IMR-90 (cell line): ENCODE results near the gene HYKK. TPM values are rescaled to one million over a fixed set of nuclear protein-coding genes. Genes with fewer than 3 reads are reported as not detected.
A peak's percentile ranks its signal among the peaks of the same experiment; 100 is the strongest.

Experiments used
- ATAC-seq: fragments of 200-7000 bp; cut with Tn5 transposase; 2 replicates; pipeline ENCODE4 v1.9.1; 2020; ENCODE audit warnings: low read depth, mild to moderate bottlenecking, moderate library complexity
- BruUV-seq: library from RNA; stranded (reverse); fragments of 400-500 nt; replicated peaks from 2 replicates; lab custom pipeline; 2021; lab: Mats Ljungman, UMichigan
- CTCF ChIA-PET: fragments of 300-600 bp; formaldehyde crosslinking; extraction: SDS; loops from one replicate; lab custom pipeline; 2021; ENCODE audit warnings: antibody characterized with exemption; lab: Yijun Ruan, JAX
- POLR2A ChIA-PET: fragments of 300-600 bp; sonication (Branson Sonifier 250); formaldehyde crosslinking; loops from one replicate; lab custom pipeline; 2022; ENCODE audit warnings: antibody characterized with exemption; ENCODE audit not compliant: unreplicated experiment; lab: Charles Lee
- DNase-seq: peaks from one replicate; pipeline ENCODE4 v3.0.0; 2013
- H2AFZ ChIP-seq: replicated peaks from 2 replicates; pipeline ENCODE3; 2013; ENCODE audit warnings: low read length, mild to moderate bottlenecking; ENCODE audit not compliant: poor library complexity
- H2AK5ac ChIP-seq: 2 replicates; pipeline ENCODE4 v1.6.1; 2013; ENCODE audit warnings: low read depth, low read length, inconsistent platforms
- H2AK9ac ChIP-seq: replicated peaks from 2 replicates; pipeline ENCODE3; 2013; ENCODE audit warnings: mild to moderate bottlenecking, low read depth, low read length, moderate library complexity; ENCODE audit not compliant: poor library complexity
- H2BK120ac ChIP-seq: 2 replicates; pipeline ENCODE4 v1.6.1; 2013; ENCODE audit warnings: low read depth, low read length, inconsistent platforms
- H2BK15ac ChIP-seq: 3 replicates; pipeline ENCODE4 v1.6.1; 2013; ENCODE audit warnings: low read depth, low read length, inconsistent platforms
- H2BK20ac ChIP-seq: 2 replicates; pipeline ENCODE4 v1.6.1; 2013; ENCODE audit warnings: low read depth, mild to moderate bottlenecking, inconsistent platforms, low read length, moderate library complexity
- H2BK5ac ChIP-seq: 2 replicates; pipeline ENCODE4 v1.6.1; 2013; ENCODE audit warnings: mild to moderate bottlenecking, low read depth, low read length, inconsistent platforms; ENCODE audit not compliant: poor library complexity, severe bottlenecking
- H3K14ac ChIP-seq: replicated peaks from 2 replicates; pipeline ENCODE4 v1.6.1; 2013; ENCODE audit warnings: low read depth, low read length, inconsistent platforms
- H3K18ac ChIP-seq: 2 replicates; pipeline ENCODE4 v1.6.1; 2013; ENCODE audit warnings: low read depth, low read length, control low read depth
- H3K23ac ChIP-seq: 2 replicates; pipeline ENCODE4 v1.6.1; 2013; ENCODE audit warnings: low read depth, low read length, inconsistent platforms
- H3K27ac ChIP-seq: 2 replicates; pipeline ENCODE4 v1.5.1; 2013; ENCODE audit warnings: mild to moderate bottlenecking, control low read depth, low read length; ENCODE audit not compliant: insufficient read depth
- H3K27me3 ChIP-seq: 2 replicates; pipeline ENCODE4 v1.6.1; 2013; ENCODE audit warnings: low read length; ENCODE audit not compliant: control insufficient read depth, insufficient read depth
- H3K36me3 ChIP-seq: 2 replicates; pipeline ENCODE4 v1.6.1; 2013; ENCODE audit warnings: low read length, mixed read lengths; ENCODE audit not compliant: control insufficient read depth, insufficient read depth
- H3K4ac ChIP-seq: 2 replicates; pipeline ENCODE4 v1.6.1; 2013; ENCODE audit warnings: low read depth, low read length, inconsistent platforms
- H3K4me1 ChIP-seq: 2 replicates; pipeline ENCODE4 v1.6.1; 2013; ENCODE audit warnings: low read length, mixed read lengths; ENCODE audit not compliant: control insufficient read depth, insufficient read depth
- H3K4me2 ChIP-seq: 2 replicates; pipeline ENCODE4 v1.6.1; 2013; ENCODE audit warnings: low read depth, mild to moderate bottlenecking, control low read depth, low read length, moderate library complexity
- H3K4me3 ChIP-seq: 2 replicates; pipeline ENCODE4 v1.5.1; 2013; ENCODE audit warnings: low read depth, mild to moderate bottlenecking, control low read depth, low read length, moderate library complexity; ENCODE audit not compliant: insufficient read depth
- H3K56ac ChIP-seq: 2 replicates; pipeline ENCODE4 v1.6.1; 2013; ENCODE audit warnings: low read length, inconsistent platforms; ENCODE audit not compliant: insufficient read depth; ENCODE audit errors: extremely low read depth
- H3K79me1 ChIP-seq, 2 experiments: 2 replicates each; pipeline ENCODE4 v1.6.1; 2013; ENCODE audit warnings: low read length in 2 of 2, inconsistent platforms in 1 of 2, low read depth in 1 of 2
- H3K9ac ChIP-seq: 2 replicates; pipeline ENCODE4 v1.6.1; 2013; ENCODE audit warnings: low read depth, low read length, control low read depth
- H3K9me1 ChIP-seq: 2 replicates; pipeline ENCODE4 v1.6.1; 2013; ENCODE audit warnings: low read length, inconsistent platforms; ENCODE audit not compliant: insufficient read depth
- H3K9me3 ChIP-seq: 2 replicates; pipeline ENCODE4 v1.6.1; 2013; ENCODE audit warnings: low read length; ENCODE audit not compliant: control insufficient read depth, insufficient read depth
- H4K20me1 ChIP-seq: 2 replicates; pipeline ENCODE4 v1.6.1; 2013; ENCODE audit warnings: low read length, inconsistent platforms; ENCODE audit not compliant: insufficient read depth
- H4K5ac ChIP-seq: 2 replicates; pipeline ENCODE4 v1.6.1; 2013; ENCODE audit warnings: mild to moderate bottlenecking, low read depth, low read length, control low read depth
- H4K8ac ChIP-seq, 2 experiments: 2 replicates each; pipeline ENCODE4 v1.6.1; 2013; ENCODE audit warnings: low read depth in 2 of 2, low read length in 2 of 2, control low read depth in 1 of 2, inconsistent platforms in 1 of 2
- H4K91ac ChIP-seq: 2 replicates; pipeline ENCODE4 v1.6.1; 2013; ENCODE audit warnings: low read depth, low read length, inconsistent platforms; ENCODE audit not compliant: insufficient read depth
- CEBPB ChIP-seq: IDR thresholded peaks from 2 replicates; pipeline ENCODE4 v1.6.1; 2012; ENCODE audit warnings: low read depth, low read length, improper control_type of control experiment
- CHD1 ChIP-seq: IDR thresholded peaks from 2 replicates; pipeline ENCODE4 v1.6.1; 2012; ENCODE audit warnings: low read depth, low read length, improper control_type of control experiment
- POLR2A ChIP-seq: IDR thresholded peaks from 2 replicates; pipeline ENCODE4 v1.6.1; 2012; ENCODE audit warnings: mild to moderate bottlenecking, low read depth, low read length
- WGBS, 2 experiments: methylation state at CpG; one replicate each; pipeline versions ENCODE4 v1.1.5 to v1.1.7; 2013; ENCODE audit warnings: missing lambda C conversion rate in 2 of 2; ENCODE audit not compliant: insufficient read length in 1 of 2; ENCODE audit errors: extremely low coverage in 2 of 2; 5-methylcytosine and 5-hydroxymethylcytosine counted together
- dilution Hi-C: fragments of 300-500 bp; cut with HindIII; formaldehyde crosslinking; loops from one replicate; pipeline ENCODE4 v1.14.3; 2018; ENCODE audit warnings: low sequenced_read_pairs; ENCODE audit not compliant: unreplicated experiment
- in situ Hi-C: fragments of 300-500 bp; cut with MboI; formaldehyde crosslinking; loops from 3 replicates; pipeline ENCODE4 v1.14.3; 2019; ENCODE audit warnings: low sequenced_read_pairs, inconsistent platforms, mixed read lengths
- intact Hi-C: fragments of 100-400 bp; cut with micrococcal nuclease; formaldehyde crosslinking; loops from 2 replicates; pipeline ENCODE4 v1.10.0; 2022
- polyA plus RNA-seq, 3 experiments: library from polyadenylated mRNA; depleted of rRNA; stranded (reverse); fragments of >200 nt; gene quantifications; 2 replicates each; pipeline ENCODE4 v1.2.3, GENCODE V29; 2012; ENCODE audit warnings: low replicate concordance in 1 of 3
- total RNA-seq: library from RNA; depleted of rRNA; stranded (reverse); fragments of >200 nt; gene quantifications from 2 replicates; pipeline ENCODE4 v1.2.3, GENCODE V29; 2012

Gene HYKK
- total and polyA plus RNA-seq, 2 of the 4 experiments (the other 2 are of a cell fraction), result 3.8 to 5.6 TPM

DNA sequence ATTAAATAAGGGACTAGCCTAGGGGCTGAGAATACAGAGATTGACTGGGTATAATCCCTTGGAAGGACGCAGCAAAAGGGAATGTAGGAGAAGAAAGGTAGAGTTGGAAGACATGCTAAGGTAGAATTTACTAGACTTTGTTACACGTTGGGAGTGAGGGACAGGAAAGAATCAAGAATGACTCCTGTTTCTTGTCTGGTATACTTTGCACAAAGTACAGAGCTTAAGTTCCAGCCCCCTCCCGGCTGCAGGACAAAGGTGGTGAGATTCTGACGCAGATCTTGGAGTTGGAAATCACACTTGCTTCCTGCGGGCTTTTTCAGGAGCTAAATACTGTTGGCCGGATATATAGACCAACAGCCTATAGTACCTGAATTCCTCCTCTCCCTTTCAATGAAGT is 895 bp downstream of the HYKK start:
- no peak overlapping the region for H4K91ac ChIP-seq
- WGBS, 2 experiments, result 80% methylated on average over 1 of the region's 6 CpGs; no CpG with 5 or more reads in 1 of the 2 experiments
- no peaks in the 10 kb centered on the region for H3K36me3 ChIP-seq
- H3K9ac ChIP-seq, result no peak overlapping the region; the same call in 1 of the 2 replicates
- H3K4me1 ChIP-seq, result no peaks in the 10 kb centered on the region
- in situ Hi-C loops (no loop called here), intact Hi-C loops (loop anchor here (10.0 kb wide), 1 partner anchor 197 kb away; no protein-coding TSS in a partner anchor), dilution Hi-C loops (no loop called here)
- no peak overlapping the region for H2BK15ac ChIP-seq
- H2BK120ac ChIP-seq, result no peak overlapping the region
- no peaks in the 10 kb centered on the region for H4K20me1 ChIP-seq
- peak overlapping the region; percentile 72; the same call in 1 of the 2 replicates for H3K23ac ChIP-seq
- no peaks in the 10 kb centered on the region for H3K27me3 ChIP-seq
- H4K8ac ChIP-seq, result peak overlapping the region; percentile 1 to 10; a peak in 1 of 4 replicates
- H2AK9ac ChIP-seq, result no peak overlapping the region
- H2AK5ac ChIP-seq, result no peak overlapping the region
- peak overlapping the region; percentile 67; the same call in 1 of the 2 replicates for H3K4me3 ChIP-seq
- no peak overlapping the region for H3K4ac ChIP-seq
- no peak for ATAC-seq
- H3K56ac ChIP-seq, result no peak overlapping the region
- no peak for DNase-seq
- no peak overlapping the region for H2BK20ac ChIP-seq
- H2AFZ ChIP-seq, result peak overlapping the region; percentile 99
- no peak overlapping the region for H4K5ac ChIP-seq
- no peaks in the 10 kb centered on the region for H3K79me1 ChIP-seq
- H3K18ac ChIP-seq, result no peak overlapping the region
- BruUV-seq, result no TSS peak
- no peak overlapping the region for H3K27ac ChIP-seq
- H3K14ac ChIP-seq, result no peak overlapping the region
- POLR2A ChIA-PET, result no interaction called here
- CTCF ChIA-PET, result no interaction called here
- no peak overlapping the region for H2BK5ac ChIP-seq
- TF ChIP-seq CHD1 (no peak), POLR2A (no peak), CEBPB (no peak)
- H3K4me2 ChIP-seq, result peak overlapping the region; percentile 81
- H3K9me3 ChIP-seq, result no peaks in the 10 kb centered on the region
- H3K9me1 ChIP-seq, result no peaks in the 10 kb centered on the region
